ENCODE measurements around the gene MGARP. TPM values are rescaled to one million over a fixed set of nuclear protein-coding genes. Genes with fewer than 3 reads are reported as not detected.

The MGARP gene
- polyA plus RNA-seq, 1 donor from 2014 or later = 1.3 TPM

DNA sequence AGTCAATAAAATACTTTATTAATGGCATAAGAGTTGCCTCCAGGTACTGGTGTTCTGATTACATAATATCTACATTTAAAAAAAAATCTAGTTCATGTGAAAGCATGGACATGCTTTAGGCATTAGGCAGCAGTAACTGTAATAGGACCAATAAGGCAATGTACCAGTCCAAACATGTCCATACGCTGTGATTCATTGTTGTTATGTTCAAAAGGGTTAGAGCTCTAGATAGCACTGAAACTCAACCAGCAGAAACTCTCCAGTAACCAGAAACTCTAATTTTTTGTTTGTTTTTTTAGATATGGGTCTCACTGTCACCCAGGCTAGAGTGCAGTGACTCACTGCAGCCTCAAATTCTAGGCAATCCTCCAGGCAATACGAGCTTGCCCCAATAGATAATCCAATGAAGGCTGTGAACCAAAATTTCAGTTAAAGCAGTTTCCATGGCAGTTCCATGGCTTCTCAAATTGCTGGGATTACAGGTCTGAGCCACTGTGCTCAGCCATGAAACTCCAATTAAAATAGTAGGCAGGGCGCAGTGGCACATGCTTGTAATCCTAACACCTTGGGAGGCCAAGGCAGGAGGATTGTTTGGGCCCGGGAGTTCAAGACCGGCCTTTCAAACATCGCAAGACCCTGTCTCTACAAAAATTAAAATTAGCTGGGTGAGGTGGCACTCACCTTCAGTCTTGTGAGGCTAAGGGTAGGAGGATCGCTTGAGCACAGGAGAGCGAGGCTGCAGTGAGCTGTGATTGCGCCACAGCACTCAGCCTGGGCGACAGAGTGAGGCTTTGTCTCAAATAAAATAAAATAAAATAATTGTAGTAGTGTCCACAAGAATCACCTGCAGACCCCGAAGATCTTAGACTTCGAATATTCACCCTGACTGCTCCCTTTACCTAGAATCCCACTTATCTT, 36.3 kb downstream of the MGARP start:
- H3K9ac ChIP-seq (ENCODE audit: low read length) = no peak overlapping the region
- no peak overlapping the region for H3K27ac ChIP-seq (ENCODE audit: low read length)
- no peak overlapping the region for H2AFZ ChIP-seq (ENCODE audit: low read depth, low read length)

DNA sequence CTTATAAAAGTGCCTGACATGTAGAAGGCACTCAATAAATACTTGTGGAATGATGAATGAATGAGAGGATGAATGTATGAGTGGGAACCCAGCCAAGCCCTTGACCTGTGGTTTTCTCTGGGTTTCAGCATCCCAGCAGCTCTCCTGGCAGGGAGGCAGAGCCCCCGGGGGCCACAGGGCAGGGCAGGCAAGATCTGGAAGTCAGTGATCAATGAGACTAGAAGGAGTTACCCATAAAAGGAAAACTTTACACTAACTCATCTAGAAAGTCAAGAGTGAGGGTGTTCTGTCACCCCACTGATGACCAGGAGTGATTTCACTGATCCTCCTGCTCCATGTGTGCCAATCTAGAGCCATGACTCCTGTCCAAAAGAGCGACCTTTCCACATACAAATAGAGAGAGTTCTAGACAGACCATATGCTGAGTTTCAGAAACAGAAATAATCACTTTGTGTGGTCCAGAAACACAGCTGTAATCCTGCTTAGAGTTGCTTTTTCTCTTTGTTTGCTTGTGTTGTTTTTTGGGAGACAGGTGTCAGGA, 37.4 kb downstream of the MGARP start:
- Histone ChIP-seq H3K9me2 (ENCODE audit: insufficient read depth, low read length) (no peaks in the 10 kb centered on the region), H3K4me3 (ENCODE audit: low read length) (no peak overlapping the region), H4K20me1 (ENCODE audit: insufficient read depth) (no peaks in the 10 kb centered on the region), H3K27me3 (ENCODE audit: insufficient read depth, low read depth, low read length) (no peaks in the 10 kb centered on the region), H3K9me3 (ENCODE audit: low read length) (no peaks in the 10 kb centered on the region), H3K36me3 (ENCODE audit: insufficient read depth, low read length) (no peaks in the 10 kb centered on the region), H3F3A (ENCODE audit: insufficient read depth, low read length, poor library complexity, severe bottlenecking) (no peaks in the 10 kb centered on the region), H3K27ac (ENCODE audit: low read length) (no peak overlapping the region), H3K79me2 (replicated peaks; ENCODE audit: insufficient read depth, low read length) (no peaks in the 10 kb centered on the region), H3K9ac (ENCODE audit: low read length) (no peak overlapping the region), H2AFZ (ENCODE audit: low read depth, low read length) (no peak overlapping the region), H3K4me2 (ENCODE audit: low read length) (no peak overlapping the region)
- TF ChIP-seq, protein P1, sequence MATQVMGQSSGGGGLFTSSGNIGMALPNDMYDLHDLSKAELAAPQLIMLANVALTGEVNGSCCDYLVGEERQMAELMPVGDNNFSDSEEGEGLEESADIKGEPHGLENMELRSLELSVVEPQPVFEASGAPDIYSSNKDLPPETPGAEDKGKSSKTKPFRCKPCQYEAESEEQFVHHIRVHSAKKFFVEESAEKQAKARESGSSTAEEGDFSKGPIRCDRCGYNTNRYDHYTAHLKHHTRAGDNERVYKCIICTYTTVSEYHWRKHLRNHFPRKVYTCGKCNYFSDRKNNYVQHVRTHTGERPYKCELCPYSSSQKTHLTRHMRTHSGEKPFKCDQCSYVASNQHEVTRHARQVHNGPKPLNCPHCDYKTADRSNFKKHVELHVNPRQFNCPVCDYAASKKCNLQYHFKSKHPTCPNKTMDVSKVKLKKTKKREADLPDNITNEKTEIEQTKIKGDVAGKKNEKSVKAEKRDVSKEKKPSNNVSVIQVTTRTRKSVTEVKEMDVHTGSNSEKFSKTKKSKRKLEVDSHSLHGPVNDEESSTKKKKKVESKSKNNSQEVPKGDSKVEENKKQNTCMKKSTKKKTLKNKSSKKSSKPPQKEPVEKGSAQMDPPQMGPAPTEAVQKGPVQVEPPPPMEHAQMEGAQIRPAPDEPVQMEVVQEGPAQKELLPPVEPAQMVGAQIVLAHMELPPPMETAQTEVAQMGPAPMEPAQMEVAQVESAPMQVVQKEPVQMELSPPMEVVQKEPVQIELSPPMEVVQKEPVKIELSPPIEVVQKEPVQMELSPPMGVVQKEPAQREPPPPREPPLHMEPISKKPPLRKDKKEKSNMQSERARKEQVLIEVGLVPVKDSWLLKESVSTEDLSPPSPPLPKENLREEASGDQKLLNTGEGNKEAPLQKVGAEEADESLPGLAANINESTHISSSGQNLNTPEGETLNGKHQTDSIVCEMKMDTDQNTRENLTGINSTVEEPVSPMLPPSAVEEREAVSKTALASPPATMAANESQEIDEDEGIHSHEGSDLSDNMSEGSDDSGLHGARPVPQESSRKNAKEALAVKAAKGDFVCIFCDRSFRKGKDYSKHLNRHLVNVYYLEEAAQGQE (IDR thresholded peaks at IDR 0.05; ENCODE audit: borderline replicate concordance) = no peak
- TF ChIP-seq MXI1 (conservative IDR thresholded peaks at IDR 0.05; ENCODE audit: poor library complexity, severe bottlenecking) (no peak), EZH2 (IDR thresholded peaks at IDR 0.05; ENCODE audit: borderline replicate concordance, insufficient read depth, low read length, poor library complexity, severe bottlenecking) (no peak), POLR2AphosphoS5 (IDR thresholded peaks at IDR 0.05) (no peak), SMC3 (conservative IDR thresholded peaks at IDR 0.05; ENCODE audit: poor library complexity) (no peak), RAD21 (conservative IDR thresholded peaks at IDR 0.05) (no peak), EP300 (conservative IDR thresholded peaks at IDR 0.05; ENCODE audit: poor library complexity, severe bottlenecking) (no peak), TAF1 (IDR thresholded peaks at IDR 0.05; ENCODE audit: low read depth) (no peak)
- TF ChIP-seq, protein P2, sequence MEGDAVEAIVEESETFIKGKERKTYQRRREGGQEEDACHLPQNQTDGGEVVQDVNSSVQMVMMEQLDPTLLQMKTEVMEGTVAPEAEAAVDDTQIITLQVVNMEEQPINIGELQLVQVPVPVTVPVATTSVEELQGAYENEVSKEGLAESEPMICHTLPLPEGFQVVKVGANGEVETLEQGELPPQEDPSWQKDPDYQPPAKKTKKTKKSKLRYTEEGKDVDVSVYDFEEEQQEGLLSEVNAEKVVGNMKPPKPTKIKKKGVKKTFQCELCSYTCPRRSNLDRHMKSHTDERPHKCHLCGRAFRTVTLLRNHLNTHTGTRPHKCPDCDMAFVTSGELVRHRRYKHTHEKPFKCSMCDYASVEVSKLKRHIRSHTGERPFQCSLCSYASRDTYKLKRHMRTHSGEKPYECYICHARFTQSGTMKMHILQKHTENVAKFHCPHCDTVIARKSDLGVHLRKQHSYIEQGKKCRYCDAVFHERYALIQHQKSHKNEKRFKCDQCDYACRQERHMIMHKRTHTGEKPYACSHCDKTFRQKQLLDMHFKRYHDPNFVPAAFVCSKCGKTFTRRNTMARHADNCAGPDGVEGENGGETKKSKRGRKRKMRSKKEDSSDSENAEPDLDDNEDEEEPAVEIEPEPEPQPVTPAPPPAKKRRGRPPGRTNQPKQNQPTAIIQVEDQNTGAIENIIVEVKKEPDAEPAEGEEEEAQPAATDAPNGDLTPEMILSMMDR (IDR thresholded peaks at IDR 0.05; ENCODE audit: poor library complexity, severe bottlenecking) = no peak

More for the DNA sequence above, 36.3 kb downstream of the MGARP start:
- Histone ChIP-seq H3K4me3 (ENCODE audit: low read length) (no peak overlapping the region), H3K27me3 (ENCODE audit: insufficient read depth, low read depth, low read length) (no peaks in the 10 kb centered on the region), H4K20me1 (ENCODE audit: insufficient read depth) (no peaks in the 10 kb centered on the region), H3F3A (ENCODE audit: insufficient read depth, low read length, poor library complexity, severe bottlenecking) (no peaks in the 10 kb centered on the region), H3K4me2 (ENCODE audit: low read length) (no peak overlapping the region), H3K79me2 (replicated peaks; ENCODE audit: insufficient read depth, low read length) (no peaks in the 10 kb centered on the region), H3K9me2 (ENCODE audit: insufficient read depth, low read length) (no peaks in the 10 kb centered on the region), H3K36me3 (ENCODE audit: insufficient read depth, low read length) (no peaks in the 10 kb centered on the region), H3K9me3 (ENCODE audit: low read length) (no peaks in the 10 kb centered on the region)
- no peak for TF ChIP-seq POLR2AphosphoS5 (IDR thresholded peaks at IDR 0.05)
- TF ChIP-seq, protein P1 (IDR thresholded peaks at IDR 0.05; ENCODE audit: borderline replicate concordance) = no peak
- TF ChIP-seq MXI1 (conservative IDR thresholded peaks at IDR 0.05; ENCODE audit: poor library complexity, severe bottlenecking) = no peak
